DND-41 (cell line): ENCODE data around the gene RAPGEF5.

Source experiments
- ATAC-seq: fragments of 200-7000 bp; cut with Tn5 transposase; 3 replicates; pipeline ENCODE4 v1.9.1; 2021; ENCODE audit warnings: low read depth; ENCODE audit not compliant: insufficient read depth
- DNase-seq: peaks from one replicate; pipeline ENCODE4 v3.0.0-alpha.2; 2020
- H2AFZ ChIP-seq: 2 replicates; pipeline ENCODE4 v1.6.0; 2012; ENCODE audit warnings: low read depth, low read length
- H3K27ac ChIP-seq: 2 replicates; pipeline ENCODE4 v1.5.1; 2012; ENCODE audit warnings: low read length, inconsistent platforms
- H3K27me3 ChIP-seq: fragments of 200-600 bp; sonication (generic); 2 replicates; pipeline ENCODE4 v1.6.0; 2012; ENCODE audit warnings: low read length, mild to moderate bottlenecking, inconsistent platforms; ENCODE audit not compliant: insufficient read depth, poor library complexity
- H3K36me3 ChIP-seq: 2 replicates; pipeline ENCODE4 v1.5.1; 2012; ENCODE audit warnings: low read length, inconsistent platforms; ENCODE audit not compliant: insufficient read depth
- H3K4me1 ChIP-seq: 2 replicates; pipeline ENCODE4 v1.5.1; 2012; ENCODE audit warnings: mild to moderate bottlenecking, low read length; ENCODE audit not compliant: insufficient read depth
- H3K4me2 ChIP-seq: 2 replicates; pipeline ENCODE4 v1.6.0; 2012; ENCODE audit warnings: mild to moderate bottlenecking, moderate library complexity, low read length, inconsistent platforms; ENCODE audit not compliant: insufficient read depth
- H3K4me3 ChIP-seq, 2 experiments: fragments of 200-600 bp in 1 of 2; shearing (Covaris generic) in 1 of 2; 2 replicates each; pipeline ENCODE4 v1.5.1; 2012 to 2016; ENCODE audit warnings: inconsistent platforms in 2 of 2, low read length in 2 of 2, mild to moderate bottlenecking in 2 of 2, low read depth in 1 of 2, moderate library complexity in 1 of 2
- H3K79me2 ChIP-seq: 2 replicates; pipeline ENCODE4 v1.6.0; 2012; ENCODE audit warnings: low read length, inconsistent platforms; ENCODE audit not compliant: insufficient read depth
- H3K9ac ChIP-seq: 2 replicates; pipeline ENCODE4 v1.6.0; 2012; ENCODE audit warnings: low read depth, mild to moderate bottlenecking, inconsistent platforms, low read length, moderate library complexity
- H3K9me3 ChIP-seq: 2 replicates; pipeline ENCODE4 v1.5.1; 2012; ENCODE audit warnings: low read length, moderate library complexity, mild to moderate bottlenecking, inconsistent platforms; ENCODE audit not compliant: insufficient read depth, severe bottlenecking
- H4K20me1 ChIP-seq: 2 replicates; pipeline ENCODE4 v1.6.0; 2012; ENCODE audit warnings: low read length; ENCODE audit not compliant: insufficient read depth
- CTCF ChIP-seq: IDR thresholded peaks from 2 replicates; pipeline ENCODE4 v1.5.1; 2012; ENCODE audit warnings: borderline replicate concordance, low read length, moderate library complexity, mild to moderate bottlenecking; ENCODE audit not compliant: poor library complexity, severe bottlenecking; ENCODE audit errors: extremely low read depth
- EZH2 ChIP-seq: IDR thresholded peaks from 3 replicates; pipeline ENCODE4 v1.6.1; 2012; ENCODE audit warnings: borderline replicate concordance, low read depth, mild to moderate bottlenecking, moderate library complexity, low read length, inconsistent platforms; ENCODE audit not compliant: severe bottlenecking

RAPGEF5 gene

GRCh38 chr7:22075561-22075960 lies 281.4 kb downstream of the RAPGEF5 start:
- Histone ChIP-seq H2AFZ (no peak overlapping the region), H3K4me2 (no peak overlapping the region), H3K4me1 (no peaks in the 10 kb centered on the region), H4K20me1 (no peaks in the 10 kb centered on the region), H3K79me2 (no peaks in the 10 kb centered on the region), H3K4me3 (no peak overlapping the region), H3K36me3 (no peaks in the 10 kb centered on the region), H3K27me3 (peaks cover 37% of the 10 kb centered on the region), H3K9ac (no peak overlapping the region), H3K9me3 (no peaks in the 10 kb centered on the region), H3K27ac (no peak overlapping the region)
- ATAC-seq, result no peak
- DNase-seq, result no peak
- no peak for TF ChIP-seq EZH2
- no peak for TF ChIP-seq CTCF

- H3K36me3 ChIP-seq, result no peaks in the 10 kb centered on the region
- no peaks in the 10 kb centered on the region for H3K79me2 ChIP-seq
- no peaks in the 10 kb centered on the region for H3K4me1 ChIP-seq
- no peak for ATAC-seq
- H4K20me1 ChIP-seq, result no peaks in the 10 kb centered on the region
- H3K27ac ChIP-seq, result no peak overlapping the region
- TF ChIP-seq CTCF, result no peak
- no peak for TF ChIP-seq EZH2
- no peak for DNase-seq
- H3K27me3 ChIP-seq, result peaks cover 34% of the 10 kb centered on the region
- H2AFZ ChIP-seq, result no peak overlapping the region
- no peak overlapping the region for H3K4me3 ChIP-seq
- no peak overlapping the region for H3K4me2 ChIP-seq
- H3K9me3 ChIP-seq, result no peaks in the 10 kb centered on the region
- H3K9ac ChIP-seq, result no peak overlapping the region
Measured at GRCh38 chr7:22074897-22075296, 282.1 kb downstream of the RAPGEF5 start.
